Measurements from ENCODE around the gene AHCYL2.
"Not testable (repeated sequence)": the region's sequence is repeated elsewhere in the genome, so short reads cannot be mapped to it uniquely, and the experiment has no call there.

AHCYL2 gene

DNA sequence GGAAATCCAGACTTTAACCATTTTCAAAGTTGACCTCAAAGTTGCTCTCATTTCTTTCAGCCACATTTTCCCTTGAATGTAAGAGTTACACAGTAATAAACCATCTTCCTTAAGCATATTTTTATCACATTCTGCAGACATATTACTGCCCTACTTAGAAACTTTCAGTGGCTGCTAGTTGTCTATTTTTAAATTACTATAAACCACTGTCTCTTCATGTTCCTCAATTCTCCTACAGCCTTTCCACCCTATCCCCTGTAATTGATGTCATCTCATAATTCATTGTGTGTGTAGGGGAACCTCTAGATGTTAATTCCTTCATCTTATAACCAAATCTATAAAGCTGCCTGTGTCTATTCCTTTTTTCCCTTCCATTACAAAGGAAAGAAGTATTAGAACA lies 131.3 kb downstream of the AHCYL2 start:
- DNase-seq, result no peak

DNA sequence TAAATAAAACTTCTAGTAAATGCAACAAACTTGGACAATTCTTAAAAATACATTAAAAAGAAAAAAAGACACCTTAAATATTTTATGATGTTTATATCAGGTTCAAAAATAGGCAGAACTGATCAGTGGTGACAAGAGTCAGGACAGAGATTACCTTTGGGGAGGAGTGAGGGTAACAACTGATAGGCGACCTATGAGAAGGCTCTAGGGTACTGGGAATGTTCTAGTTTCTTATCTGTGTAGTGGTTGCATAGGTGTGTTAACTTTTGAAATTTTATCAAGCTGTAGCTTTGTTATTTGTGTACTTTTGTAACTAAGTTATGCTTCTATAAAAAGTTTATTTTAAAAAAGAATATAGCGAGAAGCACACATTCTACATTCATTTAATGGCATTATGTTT lies 134.3 kb downstream of the AHCYL2 start:
- no peak for DNase-seq

DNA sequence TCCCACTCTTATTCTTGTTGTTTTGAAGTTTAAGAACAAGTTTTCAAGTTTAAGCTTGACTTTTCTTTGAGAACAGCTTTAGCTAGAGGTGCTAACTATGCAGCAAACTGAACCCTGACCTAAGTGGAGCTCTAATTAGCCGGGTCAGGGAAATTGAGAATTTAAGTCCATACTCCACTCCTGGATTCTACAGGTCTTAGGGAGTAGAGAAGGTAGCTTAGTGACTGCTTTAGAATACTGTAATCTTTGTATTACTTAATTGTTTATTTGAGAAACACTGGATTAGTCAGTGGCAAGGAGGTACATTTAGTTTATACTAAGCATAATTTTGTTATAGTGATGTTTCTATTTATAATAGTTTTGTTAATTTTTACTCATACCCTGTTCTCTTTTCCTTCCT lies 134.8 kb downstream of the AHCYL2 start:
- DNase-seq, result no peak

DNA sequence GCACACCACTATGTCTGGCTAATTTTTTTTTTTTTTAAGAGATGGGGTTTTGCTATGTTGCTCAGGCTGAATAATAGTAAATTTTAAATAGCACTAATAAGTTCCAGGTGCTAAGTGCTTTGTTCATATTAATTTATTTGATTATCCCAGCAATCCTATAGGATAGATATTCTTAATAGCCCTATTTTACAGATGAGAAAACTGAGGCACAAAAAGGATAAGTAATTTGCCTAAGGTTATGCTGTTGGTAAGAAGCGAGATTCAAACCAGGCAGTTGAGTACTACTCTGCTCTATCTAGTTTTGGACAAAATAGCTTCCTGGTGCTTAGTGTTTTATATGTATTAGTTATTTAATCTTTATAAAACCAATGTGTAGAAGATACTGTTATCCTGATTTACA lies 136.9 kb downstream of the AHCYL2 start:
- no peak for DNase-seq

DNA sequence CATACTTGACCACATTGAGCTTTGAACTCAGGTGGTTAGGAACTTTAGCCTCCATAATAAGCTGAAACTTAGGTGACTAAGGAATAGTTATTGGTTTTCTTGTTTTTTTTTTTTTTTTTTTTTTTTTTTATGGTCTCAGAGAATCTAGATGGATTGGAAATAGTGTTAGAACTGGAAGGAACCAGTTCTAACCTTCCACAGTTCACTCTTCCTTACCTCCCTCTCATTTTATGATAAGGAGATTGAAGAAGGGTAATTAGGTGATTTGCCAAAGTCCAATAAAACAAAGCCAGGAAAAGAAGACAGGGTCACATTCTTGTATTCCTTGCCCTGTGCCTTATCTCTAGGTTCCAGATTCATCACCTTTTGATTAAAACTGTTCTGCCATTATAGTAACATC lies 137.7 kb downstream of the AHCYL2 start:
- no peak for DNase-seq

DNA sequence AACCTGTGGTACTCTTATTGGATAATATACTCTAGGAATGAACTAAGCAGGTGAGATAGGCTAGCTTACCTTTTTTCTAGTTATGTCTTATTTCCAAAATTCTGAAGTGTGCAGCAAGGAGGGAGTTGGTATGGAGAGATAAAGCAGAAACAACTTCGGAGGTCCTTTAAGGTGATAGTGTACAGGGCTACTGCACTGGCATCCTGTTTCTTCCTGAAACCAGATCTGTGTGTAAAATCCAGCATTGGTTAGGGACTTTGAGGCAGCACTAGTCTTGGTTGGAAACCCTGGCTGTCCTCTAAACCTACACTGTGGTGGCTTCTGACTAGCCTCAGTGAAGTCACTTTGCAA lies 142.5 kb downstream of the AHCYL2 start:
- DNase-seq, result no peak

DNA sequence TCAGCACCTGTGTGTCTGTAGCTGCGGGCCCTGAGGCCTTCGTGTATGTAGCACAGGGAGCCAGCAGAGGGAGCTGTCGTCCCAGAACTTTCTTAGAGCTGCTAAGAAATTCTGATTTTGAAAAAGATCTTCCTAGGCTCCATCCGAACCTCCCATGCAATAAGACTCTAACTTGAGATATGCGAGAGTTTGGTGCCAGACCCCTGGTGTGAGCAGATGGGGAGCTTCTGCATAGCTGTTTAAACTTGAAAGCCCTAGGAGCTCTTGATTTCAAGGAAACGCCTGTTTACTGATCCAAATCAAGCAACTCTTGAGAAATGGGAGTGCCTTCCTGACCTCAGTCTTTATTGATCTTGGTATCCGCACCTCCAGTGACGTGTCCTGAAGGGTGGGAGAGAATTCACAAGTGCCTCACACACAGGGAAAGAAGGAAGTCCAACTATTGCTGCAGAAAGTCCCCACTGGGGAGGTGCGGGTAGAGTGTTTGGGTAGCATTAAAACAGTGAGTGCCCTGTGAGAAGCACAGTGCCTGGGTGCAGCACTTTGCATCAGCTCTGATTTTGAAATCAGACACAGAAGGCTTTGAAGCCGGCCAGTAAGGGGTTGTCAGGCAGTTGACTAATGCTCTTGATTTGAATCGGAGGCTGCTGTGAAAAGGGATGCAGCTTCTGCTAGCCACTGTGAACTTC lies 143.0 kb downstream of the AHCYL2 start:
- peak; percentile 73 for DNase-seq

DNA sequence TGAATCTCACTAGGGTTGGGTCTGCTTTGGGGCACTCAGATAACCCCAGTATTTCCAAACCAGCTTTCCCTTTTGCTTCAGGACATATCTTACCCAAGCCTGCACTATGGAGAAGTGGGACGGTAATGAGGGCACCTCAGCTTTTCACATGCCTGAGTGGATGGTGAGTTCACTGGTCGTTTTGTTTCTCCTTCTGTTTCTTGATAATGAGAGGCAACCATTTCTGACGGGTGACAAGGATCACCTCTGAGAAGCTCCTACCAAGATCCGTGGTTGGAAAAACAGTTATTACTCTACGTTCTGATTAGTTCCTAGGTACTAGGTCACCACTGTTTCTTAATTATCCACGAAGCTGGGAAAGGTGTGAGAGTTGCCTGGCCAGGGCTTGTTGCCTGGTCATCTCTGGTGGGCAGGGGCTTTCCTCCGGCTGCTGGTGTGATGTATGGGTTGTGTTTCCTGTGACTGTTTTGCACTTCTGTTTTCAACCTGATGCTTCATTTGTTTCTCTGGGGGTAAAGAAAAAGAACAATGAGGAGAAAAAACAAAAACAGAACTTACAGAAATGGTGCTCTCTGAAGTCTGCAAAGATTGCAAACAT lies 143.7 kb downstream of the AHCYL2 start:
- DNase-seq, result peak; percentile 27

DNA sequence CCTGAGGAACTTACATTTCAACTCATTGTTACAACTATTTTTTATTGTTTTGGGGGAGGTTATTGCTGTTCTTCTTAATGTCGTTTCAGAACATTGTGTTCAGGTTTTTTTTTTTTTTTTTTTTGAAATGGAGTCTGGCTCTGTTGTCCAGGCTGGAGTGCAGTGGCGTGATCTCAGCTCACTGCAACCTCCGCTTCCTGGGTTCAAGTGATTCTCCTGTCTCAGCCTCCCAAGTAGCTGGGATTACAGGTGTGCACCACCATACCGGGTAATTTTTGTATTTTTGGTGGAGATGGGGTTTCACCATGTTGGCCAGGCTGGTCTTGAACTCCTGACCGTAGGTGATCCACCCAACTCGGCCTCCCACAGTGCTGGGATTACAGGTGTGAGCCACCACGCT lies 144.6 kb downstream of the AHCYL2 start:
- DNase-seq, result not testable (repeated sequence)

- no peak for DNase-seq
Measured at GRCh38 chr7:129370812-129371211, 146.0 kb downstream of the AHCYL2 start.

DNA sequence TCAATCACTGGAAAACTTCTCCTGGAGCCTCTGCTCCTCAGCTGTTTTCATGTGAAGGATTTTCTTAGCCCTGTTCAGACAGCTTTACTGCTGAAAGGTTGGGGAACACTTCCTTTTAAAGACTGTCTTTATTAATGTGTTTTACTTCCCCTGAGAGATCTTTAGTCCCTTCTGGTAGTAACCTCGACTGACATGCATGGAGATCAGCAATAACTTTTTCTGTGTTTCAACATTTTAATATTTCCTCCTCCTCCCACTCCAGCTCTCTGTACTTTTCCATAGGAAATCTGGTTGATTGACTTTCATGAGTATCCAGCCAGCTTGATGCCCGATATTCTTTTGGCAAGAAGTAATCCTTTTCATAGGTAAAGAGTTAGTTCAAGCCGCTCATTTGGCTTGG lies 146.7 kb downstream of the AHCYL2 start:
- DNase-seq, result no peak

- DNase-seq, result no peak
Measured at GRCh38 chr7:129373651-129374428, 149.0 kb downstream of the AHCYL2 start.

- DNase-seq, result no peak
Measured at GRCh38 chr7:129375141-129375938, 150.5 kb downstream of the AHCYL2 start.

DNA sequence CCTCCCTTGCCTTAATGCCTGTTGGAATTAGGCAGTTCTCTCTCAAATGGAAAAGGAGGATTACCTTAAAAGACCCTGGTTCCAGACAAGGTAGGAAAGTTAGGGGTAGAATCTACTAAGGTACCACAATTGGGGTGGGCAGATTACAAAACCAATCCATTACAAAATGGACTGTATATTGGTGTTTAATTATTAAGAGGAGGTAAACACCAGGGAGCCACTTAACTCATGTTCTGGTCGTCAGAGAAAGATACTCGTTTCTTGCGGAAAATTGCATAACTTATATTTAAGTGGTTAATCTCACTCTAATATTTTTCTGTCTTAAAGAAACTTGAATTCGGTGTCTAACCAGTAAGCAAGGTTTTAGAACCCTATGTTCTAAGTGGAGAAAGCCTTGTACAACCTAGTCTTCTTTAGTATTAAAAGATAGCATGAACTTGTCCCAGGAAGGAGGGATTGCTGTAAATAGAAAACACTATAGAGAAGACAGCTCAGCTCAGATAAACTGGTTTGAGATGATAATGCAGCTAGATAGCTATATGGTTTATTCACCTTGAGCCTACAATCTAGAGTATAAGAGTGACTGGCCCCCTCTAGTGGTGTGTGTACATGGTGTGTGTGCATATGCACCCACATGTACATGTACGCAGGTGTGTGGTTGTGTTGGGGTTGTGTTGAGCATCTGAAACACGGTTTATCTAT lies 151.4 kb downstream of the AHCYL2 start:
- DNase-seq, result peak; percentile 56

GRCh38 chr7:129376778-129377700 lies 152.2 kb downstream of the AHCYL2 start:
- DNase-seq, result peak; percentile 32

DNA sequence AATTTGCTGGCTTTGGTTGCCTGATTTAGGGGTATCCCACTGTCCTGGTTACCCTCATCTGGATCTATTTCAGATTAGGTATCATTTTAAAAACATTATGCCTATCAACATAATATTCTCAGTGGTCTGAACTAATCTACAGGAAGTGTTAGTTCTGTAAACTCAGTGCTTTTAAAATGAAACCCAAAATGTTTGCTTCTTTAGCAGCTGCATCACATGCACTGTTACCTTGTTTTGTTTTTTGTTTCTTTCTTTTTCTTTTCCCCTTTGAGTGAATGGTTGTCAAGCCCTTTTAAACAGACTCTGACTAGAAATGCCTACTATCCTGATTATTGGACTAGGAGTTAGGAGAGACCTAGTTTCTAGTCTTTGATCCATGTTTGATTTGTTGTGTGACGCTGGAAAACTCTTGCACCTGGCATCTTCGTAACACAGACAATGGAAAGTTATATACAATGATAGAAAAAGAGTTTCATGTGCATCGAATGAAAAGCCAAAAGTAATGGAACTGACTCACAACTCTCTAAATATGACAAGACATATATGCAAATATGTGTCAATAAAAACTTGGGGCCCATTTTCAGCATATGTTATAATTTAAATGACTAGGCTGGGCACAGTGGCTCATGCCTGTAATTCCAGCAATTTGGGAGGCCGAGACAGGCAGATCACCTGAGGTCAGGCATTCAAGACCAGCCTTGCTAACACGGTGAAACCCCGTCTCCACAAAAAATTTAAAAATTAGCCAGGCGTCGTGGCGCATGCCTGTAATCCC lies 157.1 kb downstream of the AHCYL2 start:
- DNase-seq, result no peak

DNA sequence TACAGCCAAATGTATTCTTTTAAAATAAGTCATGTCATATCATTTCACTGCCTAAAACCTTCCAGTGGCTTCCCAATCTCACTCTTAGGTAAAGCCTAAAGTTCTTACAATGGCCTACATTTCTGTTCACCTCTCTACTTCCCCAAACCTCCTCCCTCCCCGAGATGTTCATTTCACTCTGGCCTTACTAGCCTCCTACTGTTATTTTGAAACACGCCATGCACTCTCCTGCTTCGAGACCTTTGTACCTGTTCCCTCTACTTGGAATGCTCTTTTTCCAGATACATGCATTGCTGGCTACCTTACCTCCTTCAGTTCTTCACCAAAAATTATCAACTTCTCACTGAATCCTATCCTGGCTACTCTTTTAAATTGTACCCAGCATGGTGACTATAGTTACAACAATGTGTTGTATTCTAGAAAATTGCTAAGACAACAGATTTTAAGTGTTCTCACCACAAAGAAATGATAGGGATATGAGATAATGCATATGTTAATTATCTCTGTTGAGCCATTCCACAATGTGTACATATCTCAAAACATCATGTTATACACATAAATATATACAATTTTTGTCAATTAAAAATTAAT lies 158.8 kb downstream of the AHCYL2 start:
- no peak for DNase-seq

DNA sequence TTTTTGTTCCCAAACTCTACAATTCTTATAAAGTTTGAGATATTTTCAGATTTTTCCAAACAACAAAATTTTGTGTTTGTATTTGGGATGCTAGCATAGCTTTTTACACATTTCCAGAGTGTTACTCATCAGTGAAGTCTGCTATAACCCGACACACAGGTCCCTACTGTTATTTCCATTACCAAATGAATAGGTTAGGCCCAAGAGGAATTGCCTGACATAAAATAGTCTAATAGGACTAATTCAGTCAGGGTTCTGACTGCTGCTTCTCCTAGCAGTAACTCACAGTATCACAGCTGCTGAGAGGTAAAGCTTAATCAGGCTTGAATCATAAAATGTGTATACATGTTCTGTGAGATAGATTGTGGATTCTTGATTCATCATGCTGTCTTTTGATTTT lies 160.3 kb downstream of the AHCYL2 start:
- DNase-seq, result no peak

GRCh38 chr7:129385598-129385997 lies 160.8 kb downstream of the AHCYL2 start:
- DNase-seq, result no peak

DNA sequence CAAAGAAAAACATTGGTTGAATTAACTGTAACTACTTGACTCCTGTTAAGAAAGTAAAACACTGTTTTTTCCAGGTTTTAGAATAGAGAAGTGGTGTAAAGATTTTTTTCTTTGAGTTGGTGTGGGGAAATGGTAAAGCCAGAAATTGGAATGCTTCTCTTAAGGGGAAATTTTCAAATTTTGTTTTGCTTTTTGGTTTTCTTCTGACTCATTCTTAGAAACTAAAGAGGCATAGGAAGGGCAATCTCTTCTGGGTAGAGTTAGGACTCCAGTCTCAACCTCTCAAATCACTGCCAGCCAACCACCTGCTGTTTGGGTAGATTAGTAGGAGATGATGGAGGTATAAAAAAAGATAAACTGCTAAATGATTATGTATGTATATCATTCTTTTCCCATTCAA lies 161.7 kb downstream of the AHCYL2 start:
- no peak for DNase-seq
